Trophoblast cell (in vitro differentiated cells and primary cell): Measurements from ENCODE around the gene CRYAA.
"Not testable (repeated sequence)": the region's sequence is repeated elsewhere in the genome, so short reads cannot be mapped to it uniquely, and the experiment has no call there.

Experiments
- DNase-seq, 2 donors: peaks; one replicate each; pipeline ENCODE4 v3.0.0-alpha.2; 2016
- H2AFZ ChIP-seq: 2 replicates; pipeline ENCODE4 v1.6.1; 2013; ENCODE audit warnings: low read length, moderate library complexity, mild to moderate bottlenecking; ENCODE audit not compliant: insufficient read depth, poor library complexity
- H2AK5ac ChIP-seq: 2 replicates; pipeline ENCODE4 v1.6.1; 2013; ENCODE audit warnings: mild to moderate bottlenecking, low read length
- H2BK120ac ChIP-seq: 2 replicates; pipeline ENCODE4 v1.6.1; 2013; ENCODE audit warnings: low read length, mild to moderate bottlenecking, moderate library complexity; ENCODE audit not compliant: insufficient read depth, poor library complexity
- H2BK12ac ChIP-seq: 2 replicates; pipeline ENCODE4 v1.6.1; 2013; ENCODE audit warnings: mild to moderate bottlenecking, low read length, moderate library complexity
- H2BK5ac ChIP-seq: 2 replicates; pipeline ENCODE4 v1.6.1; 2013; ENCODE audit warnings: low read length, low read depth, moderate library complexity, mild to moderate bottlenecking; ENCODE audit not compliant: poor library complexity
- H3K14ac ChIP-seq: 2 replicates; pipeline ENCODE4 v1.6.1; 2013; ENCODE audit warnings: mild to moderate bottlenecking, low read length
- H3K18ac ChIP-seq: 2 replicates; pipeline ENCODE4 v1.6.1; 2013; ENCODE audit warnings: mild to moderate bottlenecking, low read length
- H3K23ac ChIP-seq: 2 replicates; pipeline ENCODE4 v1.6.1; 2013; ENCODE audit warnings: low read length
- H3K27ac ChIP-seq: 2 replicates; pipeline ENCODE4 v1.5.1; 2013; ENCODE audit warnings: low read depth, mild to moderate bottlenecking, inconsistent platforms, low read length, moderate library complexity
- H3K27me3 ChIP-seq: 2 replicates; pipeline ENCODE4 v1.6.1; 2013; ENCODE audit warnings: inconsistent platforms, mild to moderate bottlenecking, low read length, moderate library complexity; ENCODE audit not compliant: insufficient read depth
- H3K36me3 ChIP-seq, 2 experiments: 1 replicate in 1 of 2; 2 replicates in 1 of 2; pipeline ENCODE4 v1.6.1; 2013; ENCODE audit warnings: low read length in 2 of 2, mild to moderate bottlenecking in 2 of 2, moderate library complexity in 1 of 2; ENCODE audit not compliant: insufficient read depth in 2 of 2, control insufficient read depth in 1 of 2
- H3K4ac ChIP-seq: 2 replicates; pipeline ENCODE4 v1.6.1; 2013; ENCODE audit warnings: low read depth, mild to moderate bottlenecking, low read length, moderate library complexity
- H3K4me1 ChIP-seq, 2 experiments: 1 replicate in 1 of 2; 2 replicates in 1 of 2; pipeline ENCODE4 v1.6.1; 2013; ENCODE audit warnings: low read length in 2 of 2, mild to moderate bottlenecking in 2 of 2, moderate library complexity in 1 of 2; ENCODE audit not compliant: insufficient read depth in 2 of 2, control insufficient read depth in 1 of 2
- H3K4me2 ChIP-seq: 2 replicates; pipeline ENCODE4 v1.6.1; 2013; ENCODE audit warnings: inconsistent platforms, mild to moderate bottlenecking, low read length, moderate library complexity
- H3K4me3 ChIP-seq: 2 replicates; pipeline ENCODE4 v1.5.1; 2013; ENCODE audit warnings: mild to moderate bottlenecking, low read depth, low read length, inconsistent platforms
- H3K79me1 ChIP-seq: one replicate; pipeline ENCODE4 v1.6.1; 2013; ENCODE audit warnings: low read length
- H3K79me2 ChIP-seq: 2 replicates; pipeline ENCODE4 v1.6.1; 2013; ENCODE audit warnings: low read length, mild to moderate bottlenecking; ENCODE audit not compliant: control insufficient read depth, insufficient read depth, poor library complexity
- H3K9ac ChIP-seq: 2 replicates; pipeline ENCODE4 v1.6.1; 2013; ENCODE audit warnings: mild to moderate bottlenecking, low read length
- H3K9me3 ChIP-seq: 2 replicates; pipeline ENCODE4 v1.6.1; 2013; ENCODE audit warnings: low read depth, mild to moderate bottlenecking, control low read depth, inconsistent platforms, low read length; ENCODE audit not compliant: insufficient read depth
- H4K12ac ChIP-seq: 2 replicates; pipeline ENCODE4 v1.6.1; 2013; ENCODE audit warnings: low read depth, mild to moderate bottlenecking, low read length, moderate library complexity
- H4K8ac ChIP-seq: 2 replicates; pipeline ENCODE4 v1.6.1; 2013; ENCODE audit warnings: low read depth, mild to moderate bottlenecking, low read length, moderate library complexity
- H4K91ac ChIP-seq: one replicate; pipeline ENCODE4 v1.6.1; 2013; ENCODE audit warnings: low read depth, mild to moderate bottlenecking, low read length, moderate library complexity
- WGBS: extraction: QIAGEN DNeasy Blood & Tissue Kit; methylation state at CpG from one replicate; pipeline ENCODE4 v1.1.7; 2013; ENCODE audit warnings: missing lambda C conversion rate; ENCODE audit not compliant: insufficient read length, insufficient coverage; ENCODE audit errors: extremely low coverage; 5-methylcytosine and 5-hydroxymethylcytosine counted together

The CRYAA gene

DNA sequence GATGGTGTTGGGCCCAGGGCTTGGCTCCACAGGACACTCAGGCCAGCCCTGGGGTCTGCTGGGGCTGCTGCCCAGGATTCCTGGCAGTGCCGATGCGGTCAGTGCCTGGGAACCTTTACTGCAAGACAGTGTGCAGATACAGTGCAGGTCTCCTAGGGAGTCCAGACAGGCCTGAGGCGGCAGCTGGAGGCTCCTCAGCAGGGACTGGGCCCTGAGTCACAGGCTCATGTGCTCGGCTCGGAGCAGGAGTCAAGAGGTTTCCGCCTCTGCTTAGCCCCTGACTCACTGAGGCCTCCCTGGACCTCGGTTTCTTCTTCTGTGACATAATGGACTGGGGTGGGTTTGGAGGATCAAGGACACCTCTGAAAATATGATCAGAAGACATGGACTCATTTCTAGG, 18.5 kb downstream of the CRYAA start:
- H2AFZ ChIP-seq, H2BK12ac ChIP-seq, H3K9me3 ChIP-seq, H3K79me2 ChIP-seq, H3K23ac ChIP-seq, H3K79me1 ChIP-seq, H3K36me3 ChIP-seq, H2BK120ac ChIP-seq, H3K4ac ChIP-seq, H3K18ac ChIP-seq, H3K4me3 ChIP-seq, H3K4me1 ChIP-seq, H3K27ac ChIP-seq, DNase-seq, H3K4me2 ChIP-seq, H3K14ac ChIP-seq, H2BK5ac ChIP-seq, H4K8ac ChIP-seq, H4K91ac ChIP-seq, H3K27me3 ChIP-seq, H4K12ac ChIP-seq, H3K9ac ChIP-seq, H2AK5ac ChIP-seq: not testable (repeated sequence)
- no CpG with 5 or more reads among the region's 7 CpGs for WGBS

DNA sequence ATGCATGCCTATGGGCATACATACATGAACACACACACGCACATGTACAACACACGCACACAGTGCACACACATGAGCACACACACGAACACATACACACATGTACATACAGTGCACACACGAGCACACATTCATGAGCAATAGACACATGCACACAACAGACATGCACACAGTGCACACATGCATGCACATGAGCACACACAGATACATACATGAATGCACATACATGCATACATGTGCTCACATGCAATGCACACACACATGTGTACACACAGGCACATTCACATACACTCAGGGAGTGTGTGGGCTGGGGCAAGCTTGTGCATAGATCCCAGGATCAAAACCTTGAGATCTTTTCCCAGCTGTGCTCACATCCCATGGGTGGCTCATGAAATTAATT, 18.9 kb downstream of the CRYAA start:
- no CpG with 5 or more reads among the region's 4 CpGs for WGBS
- H4K12ac ChIP-seq, result no peak overlapping the region
- H3K14ac ChIP-seq, result no peak overlapping the region
- H3K18ac ChIP-seq, result no peak overlapping the region
- H2BK120ac ChIP-seq, result no peak overlapping the region
- H2AFZ ChIP-seq, result no peak overlapping the region
- no peak for DNase-seq
- H3K23ac ChIP-seq, result peak overlapping the region; percentile 37
- peaks cover 0 to 3% of the 10 kb centered on the region in 2 experiments for H3K4me1 ChIP-seq
- peaks cover 4% of the 10 kb centered on the region for H3K9me3 ChIP-seq
- no peak overlapping the region for H3K9ac ChIP-seq
- no peak overlapping the region for H3K4ac ChIP-seq
- no peaks in the 10 kb centered on the region for H3K36me3 ChIP-seq
- no peak overlapping the region for H4K8ac ChIP-seq
- H3K27ac ChIP-seq, result no peak overlapping the region
- H3K79me2 ChIP-seq, result no peaks in the 10 kb centered on the region
- H4K91ac ChIP-seq, result no peak overlapping the region
- peak overlapping the region; percentile 17 for H3K4me3 ChIP-seq
- H3K4me2 ChIP-seq, result no peak overlapping the region
- no peak overlapping the region for H2BK12ac ChIP-seq
- no peak overlapping the region for H2AK5ac ChIP-seq
- no peaks in the 10 kb centered on the region for H3K27me3 ChIP-seq
- H3K79me1 ChIP-seq, result no peaks in the 10 kb centered on the region
- no peak overlapping the region for H2BK5ac ChIP-seq

DNA sequence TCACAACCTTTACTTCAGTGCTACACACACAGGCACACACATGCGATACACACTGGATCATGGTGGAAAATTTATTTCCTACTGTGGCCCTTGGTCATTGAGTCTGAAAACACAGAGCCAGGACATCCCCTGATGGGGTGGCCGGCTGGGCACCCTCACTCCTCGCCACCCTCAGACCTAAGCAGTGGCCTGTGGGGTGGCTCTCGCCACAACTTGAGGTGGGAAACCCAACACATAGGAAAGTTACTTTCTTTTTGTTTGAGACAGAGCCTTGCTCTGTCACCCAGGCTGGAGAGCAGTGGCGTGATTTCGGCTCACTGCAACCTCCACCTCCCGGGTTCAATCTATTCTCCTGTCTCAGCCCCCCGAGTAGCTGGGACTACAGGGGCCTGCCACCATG, 19.4 kb downstream of the CRYAA start:
- Histone ChIP-seq H3K27me3 (no peaks in the 10 kb centered on the region), H2AFZ (no peak overlapping the region), H3K79me2 (no peaks in the 10 kb centered on the region), H3K23ac (no peak overlapping the region), H3K18ac (no peak overlapping the region), H3K4me3 (no peak overlapping the region), H4K8ac (no peak overlapping the region), H3K36me3 (no peaks in the 10 kb centered on the region), H3K9me3 (peaks cover 4% of the 10 kb centered on the region), H3K27ac (no peak overlapping the region), H3K4me1 (peaks cover 0 to 3% of the 10 kb centered on the region in 2 experiments), H2BK12ac (no peak overlapping the region), H4K12ac (no peak overlapping the region), H3K9ac (no peak overlapping the region), H4K91ac (no peak overlapping the region), H3K4me2 (no peak overlapping the region), H2BK120ac (no peak overlapping the region), H3K79me1 (no peaks in the 10 kb centered on the region), H2BK5ac (no peak overlapping the region), H2AK5ac (no peak overlapping the region), H3K14ac (no peak overlapping the region), H3K4ac (no peak overlapping the region)
- no CpG with 5 or more reads among the region's 8 CpGs for WGBS
- no peak for DNase-seq

DNA sequence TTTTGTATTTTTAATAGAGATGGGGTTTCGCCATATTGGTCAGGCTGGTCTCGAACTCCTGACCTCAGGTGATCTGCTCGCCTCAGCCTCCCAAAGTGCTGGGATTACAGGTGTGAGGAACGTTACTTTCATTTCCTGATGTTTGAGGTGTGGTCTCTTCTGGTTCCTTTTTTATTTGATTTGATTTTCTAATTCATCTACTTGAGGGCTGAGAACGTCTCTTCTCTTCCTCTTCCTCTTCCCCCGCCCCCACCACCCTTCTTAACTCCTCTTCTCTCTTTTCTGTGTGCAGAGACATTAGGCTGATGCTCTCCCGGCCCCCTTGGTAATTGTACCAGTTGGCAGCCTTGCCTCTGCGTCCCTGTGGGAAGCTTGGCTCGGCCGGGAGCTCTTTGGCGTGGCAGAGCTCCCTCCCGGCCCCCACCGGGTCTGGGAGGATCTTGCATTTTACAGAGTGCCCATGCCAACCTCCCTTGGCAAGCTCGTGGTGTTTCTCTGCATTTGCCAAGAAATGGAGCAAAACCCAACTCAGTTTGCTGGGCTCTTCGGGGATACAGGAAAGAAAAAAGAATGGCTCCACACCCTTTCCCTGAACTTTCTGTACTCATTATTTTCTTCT, 19.9 kb downstream of the CRYAA start:
- Histone ChIP-seq H3K14ac (no peak overlapping the region), H3K27ac (no peak overlapping the region), H3K79me2 (no peaks in the 10 kb centered on the region), H3K4me3 (peak overlapping the region; percentile 48), H2BK12ac (no peak overlapping the region), H3K18ac (no peak overlapping the region), H3K27me3 (no peaks in the 10 kb centered on the region), H3K23ac (no peak overlapping the region), H3K4me2 (no peak overlapping the region), H3K36me3 (no peaks in the 10 kb centered on the region), H4K91ac (no peak overlapping the region), H4K12ac (no peak overlapping the region), H3K4me1 (peaks cover 2 to 6% of the 10 kb centered on the region in 2 experiments), H2AK5ac (no peak overlapping the region), H3K9ac (no peak overlapping the region), H2AFZ (no peak overlapping the region), H2BK5ac (no peak overlapping the region), H3K4ac (no peak overlapping the region), H3K79me1 (no peaks in the 10 kb centered on the region), H3K9me3 (peaks cover 4% of the 10 kb centered on the region), H4K8ac (no peak overlapping the region), H2BK120ac (no peak overlapping the region)
- DNase-seq, result no peak
- no CpG with 5 or more reads among the region's 15 CpGs for WGBS
